Measurements from ENCODE around the gene D2HGDH.
A peak's percentile ranks its signal among the peaks of the same experiment; 100 is the strongest.
"Not testable (repeated sequence)": the region's sequence is repeated elsewhere in the genome, so short reads cannot be mapped to it uniquely, and the experiment has no call there.

D2HGDH gene

DNA sequence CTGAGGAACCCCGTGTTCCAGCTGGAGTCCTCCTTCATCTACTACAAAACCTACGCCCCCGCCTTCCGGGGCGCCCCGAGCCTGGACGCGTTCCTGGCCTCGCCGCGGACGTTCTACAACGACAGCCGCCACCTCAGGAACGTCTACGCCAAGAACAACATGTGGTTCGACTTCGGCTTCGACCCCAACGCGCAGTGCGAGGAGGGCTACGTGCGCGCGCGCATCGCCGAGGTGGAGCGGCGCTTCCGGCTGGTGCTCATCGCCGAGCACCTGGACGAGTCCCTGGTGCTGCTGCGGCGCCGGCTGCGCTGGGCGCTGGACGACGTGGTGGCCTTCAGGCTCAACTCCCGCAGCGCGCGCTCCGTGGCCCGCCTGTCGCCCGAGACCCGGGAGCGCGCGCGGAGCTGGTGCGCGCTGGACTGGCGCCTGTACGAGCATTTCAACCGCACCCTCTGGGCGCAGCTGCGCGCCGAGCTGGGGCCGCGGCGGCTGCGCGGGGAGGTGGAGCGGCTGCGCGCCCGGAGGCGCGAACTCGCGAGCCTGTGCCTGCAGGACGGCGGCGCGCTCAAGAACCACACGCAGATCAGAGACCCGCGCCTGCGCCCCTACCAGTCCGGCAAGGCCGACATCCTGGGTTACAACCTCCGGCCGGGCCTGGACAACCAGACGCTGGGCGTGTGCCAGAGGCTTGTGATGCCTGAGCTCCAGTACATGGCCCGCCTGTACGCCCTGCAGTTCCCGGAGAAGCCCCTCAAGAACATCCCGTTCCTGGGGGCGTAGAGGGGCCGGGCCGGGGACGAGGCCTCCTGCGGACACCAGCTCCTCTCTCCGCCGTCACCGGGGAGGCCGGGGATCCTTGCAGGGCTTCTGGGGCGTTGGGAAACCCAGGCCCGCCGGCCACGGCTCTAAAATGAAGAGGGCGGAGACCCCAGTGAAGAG, 69.2 kb downstream of the D2HGDH start:
- H4K8ac ChIP-seq (ENCODE audit: low read depth, low read length), result no peak overlapping the region
- H3K79me1 ChIP-seq (ENCODE audit: low read length), result peaks cover 5% of the 10 kb centered on the region
- no peak for DNase-seq
- WGBS (ENCODE audit: extremely low coverage, insufficient coverage, insufficient read length), result no CpG with 5 or more reads among the region's 109 CpGs
- H3K23ac ChIP-seq (ENCODE audit: low read length), result no peak overlapping the region
- no peak overlapping the region for H2BK5ac ChIP-seq (ENCODE audit: low read depth, low read length, poor library complexity)
- no peak overlapping the region for H3K9ac ChIP-seq (ENCODE audit: low read length)
- H3K9me3 ChIP-seq (ENCODE audit: insufficient read depth, low read depth, low read length), result peaks cover 4% of the 10 kb centered on the region
- no peak overlapping the region for H2AK5ac ChIP-seq (ENCODE audit: low read length)
- peak overlapping the region; percentile 29 for H3K4me2 ChIP-seq (ENCODE audit: low read length)
- H3K27ac ChIP-seq (ENCODE audit: low read depth, low read length), result no peak overlapping the region
- H2AFZ ChIP-seq (ENCODE audit: insufficient read depth, low read length, poor library complexity), result no peak overlapping the region
- H4K91ac ChIP-seq (ENCODE audit: low read depth, low read length), result no peak overlapping the region
- H2BK12ac ChIP-seq (ENCODE audit: low read length), result no peak overlapping the region
- no peak overlapping the region for H3K14ac ChIP-seq (ENCODE audit: low read length)
- H3K79me2 ChIP-seq (ENCODE audit: control insufficient read depth, insufficient read depth, low read length, poor library complexity), result no peaks in the 10 kb centered on the region
- no peaks in the 10 kb centered on the region for H3K36me3 ChIP-seq (ENCODE audit: control insufficient read depth in 1 of 2, insufficient read depth in 2 of 2, low read length in 2 of 2)
- peaks cover 4 to 6% of the 10 kb centered on the region in 2 experiments for H3K4me1 ChIP-seq (ENCODE audit: control insufficient read depth in 1 of 2, insufficient read depth in 2 of 2, low read length in 2 of 2)
- no peak overlapping the region for H3K18ac ChIP-seq (ENCODE audit: low read length)
- no peak overlapping the region for H4K12ac ChIP-seq (ENCODE audit: low read depth, low read length)
- H3K4me3 ChIP-seq (ENCODE audit: low read depth, low read length), result no peak overlapping the region
- no peak overlapping the region for H3K4ac ChIP-seq (ENCODE audit: low read depth, low read length)
- H3K27me3 ChIP-seq (ENCODE audit: insufficient read depth, low read length), result no peaks in the 10 kb centered on the region
- H2BK120ac ChIP-seq (ENCODE audit: insufficient read depth, low read length, poor library complexity), result no peak overlapping the region

- H3K4me3 ChIP-seq (ENCODE audit: low read depth, low read length), result no peak overlapping the region
- H3K18ac ChIP-seq (ENCODE audit: low read length), result peak overlapping the region; percentile 80
- H3K79me1 ChIP-seq (ENCODE audit: low read length), result peaks cover 5% of the 10 kb centered on the region
- H4K8ac ChIP-seq (ENCODE audit: low read depth, low read length), result peak overlapping the region; percentile 13
- no peak overlapping the region for H2BK120ac ChIP-seq (ENCODE audit: insufficient read depth, low read length, poor library complexity)
- H3K27me3 ChIP-seq (ENCODE audit: insufficient read depth, low read length), result no peaks in the 10 kb centered on the region
- H4K91ac ChIP-seq (ENCODE audit: low read depth, low read length), result peak overlapping the region; percentile 44
- H3K9me3 ChIP-seq (ENCODE audit: insufficient read depth, low read depth, low read length), result peaks cover 4% of the 10 kb centered on the region
- no CpG with 5 or more reads among the region's 35 CpGs for WGBS (ENCODE audit: extremely low coverage, insufficient coverage, insufficient read length)
- H2BK12ac ChIP-seq (ENCODE audit: low read length), result peak overlapping the region; percentile 2
- H2AFZ ChIP-seq (ENCODE audit: insufficient read depth, low read length, poor library complexity), result no peak overlapping the region
- H3K79me2 ChIP-seq (ENCODE audit: control insufficient read depth, insufficient read depth, low read length, poor library complexity), result no peaks in the 10 kb centered on the region
- H3K4me2 ChIP-seq (ENCODE audit: low read length), result peak overlapping the region; percentile 47
- no peak overlapping the region for H2BK5ac ChIP-seq (ENCODE audit: low read depth, low read length, poor library complexity)
- peak overlapping the region; percentile 83 for H4K12ac ChIP-seq (ENCODE audit: low read depth, low read length)
- no peak for DNase-seq
- H3K36me3 ChIP-seq (ENCODE audit: control insufficient read depth in 1 of 2, insufficient read depth in 2 of 2, low read length in 2 of 2), result no peaks in the 10 kb centered on the region
- no peak overlapping the region for H3K27ac ChIP-seq (ENCODE audit: low read depth, low read length)
- peaks cover 4 to 6% of the 10 kb centered on the region in 2 experiments for H3K4me1 ChIP-seq (ENCODE audit: control insufficient read depth in 1 of 2, insufficient read depth in 2 of 2, low read length in 2 of 2)
- H3K23ac ChIP-seq (ENCODE audit: low read length), result no peak overlapping the region
- peak overlapping the region; percentile 42 for H2AK5ac ChIP-seq (ENCODE audit: low read length)
- no peak overlapping the region for H3K4ac ChIP-seq (ENCODE audit: low read depth, low read length)
- peak overlapping the region; percentile 67 for H3K9ac ChIP-seq (ENCODE audit: low read length)
- H3K14ac ChIP-seq (ENCODE audit: low read length), result peak overlapping the region; percentile 38
Observed at GRCh38 chr2:241804326-241805229, 70.1 kb downstream of the D2HGDH start.

DNA sequence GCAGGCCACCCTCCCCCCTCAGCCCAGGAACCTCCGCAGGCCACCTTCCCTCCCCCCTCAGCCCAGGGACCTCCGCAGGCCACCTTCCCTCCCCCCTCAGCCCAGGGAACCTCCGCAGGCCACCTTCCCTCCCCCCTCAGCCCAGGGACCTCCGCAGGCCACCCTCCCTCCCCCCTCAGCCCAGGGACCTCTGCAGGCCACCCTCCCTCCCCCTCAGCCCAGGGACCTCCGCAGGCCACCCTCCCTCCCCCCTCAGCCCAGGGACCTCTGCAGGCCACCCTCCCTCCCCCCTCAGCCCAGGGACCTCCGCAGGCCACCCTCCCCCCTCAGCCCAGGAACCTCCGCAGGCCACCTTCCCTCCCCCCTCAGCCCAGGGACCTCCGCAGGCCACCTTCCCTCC, 71.8 kb downstream of the D2HGDH start:
- not testable (repeated sequence) for H3K27me3 ChIP-seq (ENCODE audit: insufficient read depth, low read length); H3K9ac ChIP-seq (ENCODE audit: low read length); H3K18ac ChIP-seq (ENCODE audit: low read length); H3K23ac ChIP-seq (ENCODE audit: low read length); H3K9me3 ChIP-seq (ENCODE audit: insufficient read depth, low read depth, low read length); H3K79me1 ChIP-seq (ENCODE audit: low read length); H2BK5ac ChIP-seq (ENCODE audit: low read depth, low read length, poor library complexity); H3K4me2 ChIP-seq (ENCODE audit: low read length); H3K79me2 ChIP-seq (ENCODE audit: control insufficient read depth, insufficient read depth, low read length, poor library complexity); H3K27ac ChIP-seq (ENCODE audit: low read depth, low read length); H3K4ac ChIP-seq (ENCODE audit: low read depth, low read length); H2AFZ ChIP-seq (ENCODE audit: insufficient read depth, low read length, poor library complexity); H4K12ac ChIP-seq (ENCODE audit: low read depth, low read length); H3K36me3 ChIP-seq (ENCODE audit: control insufficient read depth in 1 of 2, insufficient read depth in 2 of 2, low read length in 2 of 2); H3K14ac ChIP-seq (ENCODE audit: low read length); H4K91ac ChIP-seq (ENCODE audit: low read depth, low read length); DNase-seq; H3K4me3 ChIP-seq (ENCODE audit: low read depth, low read length); H2BK12ac ChIP-seq (ENCODE audit: low read length); H2BK120ac ChIP-seq (ENCODE audit: insufficient read depth, low read length, poor library complexity); H3K4me1 ChIP-seq (ENCODE audit: control insufficient read depth in 1 of 2, insufficient read depth in 2 of 2, low read length in 2 of 2); H4K8ac ChIP-seq (ENCODE audit: low read depth, low read length); H2AK5ac ChIP-seq (ENCODE audit: low read length)
- WGBS (ENCODE audit: extremely low coverage, insufficient coverage, insufficient read length), result no CpG with 5 or more reads among the region's 8 CpGs

DNA sequence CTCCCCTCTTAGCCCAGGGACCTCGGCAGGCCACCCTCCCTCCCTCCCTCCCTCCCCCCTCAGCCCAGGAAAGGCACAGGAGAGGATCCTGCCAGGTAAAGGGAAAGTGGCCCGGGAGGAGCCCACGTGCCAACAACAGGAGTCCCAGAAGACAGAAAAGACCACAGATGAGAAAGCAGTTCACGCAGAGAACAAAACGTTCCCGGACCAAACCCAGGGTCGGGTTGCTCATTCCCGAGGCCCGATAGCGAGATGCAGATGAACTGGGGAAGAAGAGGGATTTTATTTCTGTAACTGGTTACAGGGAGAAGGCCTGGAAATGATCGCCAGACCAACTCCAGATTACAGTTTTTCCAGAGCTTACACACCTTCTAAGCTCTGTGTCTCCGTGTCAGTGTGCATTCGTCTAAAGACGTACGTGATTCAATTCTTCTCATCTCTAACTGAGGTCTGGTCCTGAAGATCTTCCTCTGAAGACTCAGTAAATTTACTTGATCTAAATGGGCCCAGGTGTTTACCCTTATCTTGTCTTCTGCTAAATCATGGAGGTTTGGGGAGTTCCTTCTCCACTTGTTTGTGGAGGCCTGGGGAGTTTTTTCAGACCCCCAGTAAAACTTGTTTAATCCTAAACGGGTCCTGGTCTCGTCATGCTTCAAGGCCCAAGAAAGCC, 73.8 kb downstream of the D2HGDH start:
- Histone ChIP-seq H4K8ac (ENCODE audit: low read depth, low read length) (no peak overlapping the region), H3K23ac (ENCODE audit: low read length) (no peak overlapping the region), H3K4me2 (ENCODE audit: low read length) (no peak overlapping the region), H4K12ac (ENCODE audit: low read depth, low read length) (no peak overlapping the region), H2BK120ac (ENCODE audit: insufficient read depth, low read length, poor library complexity) (no peak overlapping the region), H3K36me3 (ENCODE audit: control insufficient read depth in 1 of 2, insufficient read depth in 2 of 2, low read length in 2 of 2) (no peaks in the 10 kb centered on the region), H3K4me3 (ENCODE audit: low read depth, low read length) (no peak overlapping the region), H3K4ac (ENCODE audit: low read depth, low read length) (no peak overlapping the region), H3K9me3 (ENCODE audit: insufficient read depth, low read depth, low read length) (peaks cover 7% of the 10 kb centered on the region), H3K9ac (ENCODE audit: low read length) (no peak overlapping the region), H2BK5ac (ENCODE audit: low read depth, low read length, poor library complexity) (no peak overlapping the region), H3K14ac (ENCODE audit: low read length) (no peak overlapping the region), H3K27ac (ENCODE audit: low read depth, low read length) (no peak overlapping the region), H3K27me3 (ENCODE audit: insufficient read depth, low read length) (no peaks in the 10 kb centered on the region), H3K4me1 (ENCODE audit: control insufficient read depth in 1 of 2, insufficient read depth in 2 of 2, low read length in 2 of 2) (peaks cover 4% of the 10 kb centered on the region in 2 experiments), H3K79me1 (ENCODE audit: low read length) (peaks cover 5% of the 10 kb centered on the region), H3K18ac (ENCODE audit: low read length) (no peak overlapping the region), H2AK5ac (ENCODE audit: low read length) (no peak overlapping the region), H4K91ac (ENCODE audit: low read depth, low read length) (no peak overlapping the region), H3K79me2 (ENCODE audit: control insufficient read depth, insufficient read depth, low read length, poor library complexity) (no peaks in the 10 kb centered on the region), H2BK12ac (ENCODE audit: low read length) (no peak overlapping the region), H2AFZ (ENCODE audit: insufficient read depth, low read length, poor library complexity) (no peak overlapping the region)
- no CpG with 5 or more reads among the region's 17 CpGs for WGBS (ENCODE audit: extremely low coverage, insufficient coverage, insufficient read length)
- DNase-seq, result no peak
